GM18867 (cell line): ENCODE data around the gene BOC.

ENCODE experiments used
- ATAC-seq: cut with Tn5 transposase; IDR thresholded peaks from one replicate; pipeline ENCODE4 v1.9.1; 2021; ENCODE audit warnings: mild to moderate bottlenecking, moderate library complexity; ENCODE audit not compliant: unreplicated experiment

Gene BOC

DNA sequence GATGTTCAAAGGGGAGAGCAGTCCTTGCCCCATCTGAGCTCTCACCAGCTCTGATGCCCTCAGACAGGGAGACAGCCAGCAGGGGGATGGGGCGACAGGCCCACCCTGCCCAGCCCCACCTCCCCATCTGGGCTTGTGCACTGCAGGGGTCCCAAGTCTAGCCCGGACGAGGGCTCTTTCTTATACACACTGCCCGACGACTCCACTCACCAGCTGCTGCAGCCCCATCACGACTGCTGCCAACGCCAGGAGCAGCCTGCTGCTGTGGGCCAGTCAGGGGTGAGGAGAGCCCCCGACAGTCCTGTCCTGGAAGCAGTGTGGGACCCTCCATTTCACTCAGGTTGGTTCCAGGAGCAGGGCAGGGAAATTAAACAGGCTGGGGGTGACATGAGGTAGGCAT is 73.9 kb downstream of the BOC start:
- no peak for ATAC-seq

GRCh38 chr3:113285741-113286140 is 74.4 kb downstream of the BOC start:
- no peak for ATAC-seq

DNA sequence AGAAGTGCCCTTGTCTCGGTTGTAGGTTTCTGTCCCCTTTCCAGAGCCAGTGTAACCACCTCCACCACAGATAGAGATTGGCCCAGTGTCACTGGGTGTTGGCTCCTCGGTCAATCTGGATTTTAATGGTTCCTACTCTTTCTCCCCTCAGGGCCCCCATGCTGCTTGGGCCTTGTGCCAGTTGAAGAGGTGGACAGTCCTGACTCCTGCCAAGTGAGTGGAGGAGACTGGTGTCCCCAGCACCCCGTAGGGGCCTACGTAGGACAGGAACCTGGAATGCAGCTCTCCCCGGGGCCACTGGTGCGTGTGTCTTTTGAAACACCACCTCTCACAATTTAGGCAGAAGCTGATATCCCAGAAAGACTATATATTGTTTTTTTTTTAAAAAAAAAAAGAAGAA is 75.2 kb downstream of the BOC start:
- ATAC-seq, result no peak

DNA sequence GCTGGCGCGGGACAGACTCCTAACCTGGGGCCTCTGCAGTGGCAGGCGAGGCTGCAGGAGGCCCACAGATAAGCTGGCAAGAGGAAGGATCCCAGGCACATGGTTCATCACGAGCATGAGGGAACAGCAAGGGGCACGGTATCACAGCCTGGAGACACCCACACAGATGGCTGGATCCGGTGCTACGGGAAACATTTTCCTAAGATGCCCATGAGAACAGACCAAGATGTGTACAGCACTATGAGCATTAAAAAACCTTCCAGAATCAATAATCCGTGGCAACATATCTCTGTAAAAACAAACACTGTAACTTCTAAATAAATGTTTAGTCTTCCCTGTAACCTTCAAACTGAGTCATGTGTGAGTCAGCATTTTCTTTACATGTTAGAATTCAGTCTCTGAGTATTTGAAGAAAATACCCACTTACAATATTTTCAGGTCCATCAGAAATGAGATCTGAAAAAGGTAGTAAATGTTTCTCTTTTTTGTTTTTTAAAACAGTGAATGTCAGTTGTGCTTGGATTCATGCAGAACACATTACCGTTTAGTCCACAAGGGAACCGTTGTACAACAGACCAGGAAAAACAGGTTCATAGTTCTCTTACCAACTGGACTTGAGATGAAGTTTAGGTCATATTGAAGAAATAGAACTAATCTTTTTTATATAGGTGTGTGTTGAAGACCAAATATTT is 75.9 kb downstream of the BOC start:
- no peak for ATAC-seq

DNA sequence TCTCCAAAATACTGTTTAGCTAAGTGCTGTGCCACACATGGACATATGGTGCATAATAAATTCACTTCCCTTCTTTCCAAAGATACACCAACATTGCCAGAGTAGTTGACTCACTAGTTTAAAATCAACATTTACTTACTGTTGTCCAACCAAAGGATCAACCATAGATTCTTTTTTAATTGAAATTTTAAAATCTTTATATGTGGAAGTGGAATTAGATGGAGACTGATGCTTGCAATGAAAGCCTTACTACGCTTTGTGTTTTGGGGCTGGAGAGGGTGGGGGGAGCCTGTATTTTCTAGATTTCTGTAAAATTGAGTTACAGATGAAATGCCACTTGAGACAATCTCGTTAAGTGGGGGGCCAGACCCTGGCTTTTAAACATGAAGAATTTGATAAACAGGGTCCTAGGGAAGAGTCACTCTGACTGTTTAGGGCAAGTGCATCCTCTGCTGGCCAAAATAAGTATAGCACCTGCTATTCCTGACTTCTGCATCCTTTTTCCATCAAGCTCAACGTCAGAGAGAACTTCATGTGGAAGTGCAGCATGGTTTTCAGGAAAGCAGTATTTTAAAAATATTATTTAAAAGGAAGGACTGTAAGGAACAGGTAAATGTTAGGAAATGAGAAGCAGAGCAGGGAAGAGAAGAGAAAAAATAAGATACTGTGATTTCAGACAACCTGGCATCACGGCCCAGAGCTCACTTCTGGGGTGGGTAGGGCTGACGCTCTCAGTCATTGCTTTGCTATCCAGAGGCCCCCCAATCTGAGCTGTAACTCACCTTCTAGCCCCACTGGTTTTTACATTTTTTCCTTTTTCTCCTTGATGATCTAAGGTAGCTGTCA is 76.7 kb downstream of the BOC start:
- ATAC-seq, result no peak

DNA sequence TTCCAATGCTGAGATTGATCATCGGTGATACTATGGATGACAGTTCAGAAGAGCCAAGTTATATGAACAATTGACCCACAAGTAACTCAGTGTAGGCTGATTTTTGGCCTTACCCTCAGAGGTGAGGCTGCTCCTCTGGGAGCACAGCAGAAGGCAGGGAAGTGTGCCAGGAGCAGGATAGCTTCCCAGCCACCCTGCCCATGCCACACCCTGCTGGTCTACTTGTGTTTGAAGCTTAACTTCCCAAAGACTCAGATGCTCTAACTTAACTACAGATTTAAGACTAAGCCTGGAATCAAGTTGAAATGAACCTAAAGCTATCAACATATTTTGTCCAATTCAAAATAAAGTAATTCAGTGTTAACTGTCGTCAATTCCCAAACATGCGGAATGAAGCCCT is 77.5 kb downstream of the BOC start:
- ATAC-seq, result no peak

GRCh38 chr3:113291572-113291971 is 80.2 kb downstream of the BOC start:
- no peak for ATAC-seq

DNA sequence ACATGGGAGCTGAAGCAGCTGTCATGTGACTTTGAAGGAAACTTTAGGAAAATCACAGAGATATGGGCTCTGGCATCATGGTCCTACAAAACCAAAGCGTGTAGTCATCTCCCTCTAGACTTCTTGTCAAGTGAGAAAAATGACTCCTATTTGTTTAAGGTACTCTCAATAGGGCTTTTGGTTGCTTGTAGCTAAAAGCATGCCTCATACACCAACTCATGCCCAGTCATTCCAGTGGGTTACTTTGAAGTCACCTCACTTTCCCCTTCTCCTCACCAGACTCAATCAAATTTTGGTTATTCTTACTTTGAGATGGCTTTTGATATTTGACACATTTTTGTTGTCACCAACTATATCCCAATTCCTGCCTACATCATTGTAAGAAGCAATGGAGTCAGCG is 81.6 kb downstream of the BOC start:
- ATAC-seq, result no peak

DNA sequence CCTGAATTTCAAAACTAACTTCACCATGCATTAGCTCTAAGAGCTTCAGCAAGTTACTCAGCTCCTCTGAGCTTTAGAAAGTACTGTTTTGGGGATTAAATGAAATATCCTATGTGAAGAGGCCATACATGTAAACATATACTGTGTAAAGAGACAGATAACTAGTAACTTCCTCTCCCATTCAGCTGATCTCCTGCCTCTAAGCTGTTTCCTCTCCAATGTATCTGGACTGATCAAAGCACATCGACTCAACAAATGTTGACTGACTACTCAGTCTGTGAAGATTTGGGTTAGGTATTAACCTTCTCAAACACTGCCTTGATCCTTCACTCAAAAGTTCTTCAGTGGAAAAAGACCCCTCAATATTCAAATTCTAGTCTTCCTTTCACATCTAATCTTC is 82.0 kb downstream of the BOC start:
- ATAC-seq, result no peak

- no peak for ATAC-seq
Measured at GRCh38 chr3:113295463-113295862, 84.1 kb downstream of the BOC start.

DNA sequence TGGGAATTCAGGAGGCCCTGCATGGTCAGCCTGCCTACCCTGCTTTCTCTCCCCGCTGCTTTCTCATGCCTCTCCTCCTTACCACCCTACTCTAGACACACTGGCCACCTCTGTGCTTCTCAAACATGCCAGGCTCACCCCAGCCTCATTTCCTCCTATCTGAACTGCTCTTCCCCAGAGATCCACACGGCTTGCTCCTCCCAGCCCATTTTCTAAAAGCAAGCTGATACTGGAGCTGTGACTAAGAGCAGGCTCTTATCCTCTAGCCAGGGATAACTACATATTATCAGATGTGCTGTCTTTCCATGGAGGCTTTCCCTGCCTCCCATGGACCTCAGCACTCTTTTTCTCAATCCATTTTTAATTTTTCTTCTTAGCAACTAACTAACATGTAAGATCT is 85.9 kb downstream of the BOC start:
- no peak for ATAC-seq

- ATAC-seq, result no peak
Measured at GRCh38 chr3:113297841-113298240, 86.5 kb downstream of the BOC start.

DNA sequence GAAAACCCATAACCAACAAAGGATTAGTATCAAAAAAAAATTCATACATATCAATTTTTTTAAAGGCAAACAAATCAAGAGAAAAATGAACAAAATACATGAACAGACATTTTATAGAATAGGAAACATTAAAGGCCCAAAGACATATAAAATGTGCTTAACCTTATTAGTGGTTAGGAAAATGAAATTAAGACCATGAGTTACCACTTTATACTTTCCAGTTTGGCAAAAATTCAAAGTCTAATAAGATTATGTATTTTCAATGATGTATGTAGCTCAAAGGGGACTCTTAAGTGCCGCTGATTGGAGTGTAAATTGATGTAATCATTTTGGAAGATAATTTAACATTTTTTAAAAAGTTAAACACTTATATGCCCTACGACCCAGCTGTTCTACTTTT is 89.2 kb downstream of the BOC start:
- no peak for ATAC-seq

- no peak for ATAC-seq
Measured at GRCh38 chr3:113304102-113304501, 92.7 kb downstream of the BOC start.

- no peak for ATAC-seq
Measured at GRCh38 chr3:113304856-113305540, 93.6 kb downstream of the BOC start.

- ATAC-seq, result no peak
Measured at GRCh38 chr3:113310960-113311359, 99.6 kb downstream of the BOC start.

DNA sequence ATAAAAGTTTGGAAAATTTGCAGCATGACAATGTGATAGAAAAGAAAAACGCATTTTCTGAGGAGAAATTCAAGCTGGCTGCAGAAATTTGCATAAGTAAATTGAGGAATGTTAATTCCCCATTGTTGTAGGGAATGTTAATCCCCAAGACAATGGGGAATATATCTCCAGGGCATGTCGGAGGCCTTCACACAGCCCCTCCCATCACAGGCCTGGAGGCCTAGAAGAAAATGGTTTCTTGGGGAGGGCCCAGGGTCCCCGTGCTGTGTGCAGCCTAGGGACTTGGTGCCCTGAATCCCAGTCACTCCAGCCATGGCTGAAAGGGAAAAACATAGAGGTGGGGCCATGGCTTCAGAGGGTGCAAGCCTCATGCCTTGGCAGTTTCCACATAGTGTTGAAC is 101.1 kb downstream of the BOC start:
- no peak for ATAC-seq

DNA sequence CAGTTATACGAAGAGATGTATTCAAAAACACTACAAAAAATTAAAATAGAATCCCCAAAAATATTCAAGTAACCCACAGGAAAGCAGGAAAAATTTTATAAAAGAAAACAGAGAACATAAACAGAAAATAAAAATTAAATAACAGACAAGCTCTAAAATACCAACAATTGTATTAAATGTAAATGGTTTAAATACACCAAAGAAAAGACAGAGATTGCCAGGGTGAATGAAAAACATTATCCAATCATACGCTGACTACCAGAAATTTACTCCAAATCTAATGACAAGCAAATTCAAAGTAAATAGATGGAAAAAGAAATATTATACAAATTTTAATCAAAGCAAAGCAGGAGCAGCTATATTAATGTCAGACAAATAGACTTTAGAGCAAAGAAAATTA is 103.6 kb downstream of the BOC start:
- no peak for ATAC-seq

GRCh38 chr3:113329757-113330156 is 118.4 kb downstream of the BOC start:
- no peak for ATAC-seq

- no peak for ATAC-seq
Measured at GRCh38 chr3:113330742-113331141, 119.4 kb downstream of the BOC start.

- ATAC-seq, result no peak
Measured at GRCh38 chr3:113331187-113331586, 119.8 kb downstream of the BOC start.
